Fibroblast of skin of left quadriceps (primary cell): ENCODE data around the gene FAM124B.

ENCODE experiments used
- DNase-seq, 2 experiments: peaks; one replicate each; pipeline ENCODE4 v3.0.0-alpha.2; 2013; ENCODE audit warnings: low read depth in 2 of 2

FAM124B gene

DNA sequence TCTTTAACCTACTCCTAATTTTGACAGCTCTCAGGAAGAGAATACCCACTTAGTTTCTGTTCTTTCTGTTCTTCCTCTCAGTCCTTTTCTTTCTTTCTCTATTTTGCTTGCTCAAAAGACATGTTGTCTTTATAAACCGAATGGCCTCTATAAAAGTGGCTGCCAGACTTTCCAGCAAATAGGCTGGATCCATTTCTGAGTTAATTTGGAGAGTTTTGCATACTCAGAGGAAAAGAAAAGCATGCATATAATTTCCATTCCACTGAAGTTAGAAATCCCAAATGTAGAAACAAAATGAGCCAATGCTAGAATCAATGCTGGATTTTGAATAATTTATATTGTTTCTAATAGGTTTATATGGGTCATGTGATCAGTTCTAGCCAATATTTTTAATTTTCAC lies 65.9 kb downstream of the FAM124B start:
- no peak for DNase-seq

DNA sequence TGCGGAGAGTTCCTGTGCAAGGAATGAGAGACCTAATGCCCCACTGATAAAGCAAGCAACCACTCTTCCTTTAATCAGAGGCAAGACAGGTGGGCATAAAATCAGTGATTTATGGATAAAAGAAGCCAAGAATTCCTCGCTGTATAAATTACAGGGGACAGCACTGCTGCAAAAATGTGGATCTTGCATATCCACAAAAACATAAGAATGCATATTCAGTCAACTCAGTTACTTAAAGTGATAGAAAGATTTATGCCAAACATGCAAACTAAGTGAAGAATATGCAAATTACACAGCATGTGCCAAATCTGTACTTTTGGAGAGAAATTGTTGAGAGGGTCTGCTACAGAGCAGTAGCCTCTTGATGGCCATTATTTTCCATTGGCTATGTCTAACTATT lies 67.2 kb downstream of the FAM124B start:
- DNase-seq: no peak

DNA sequence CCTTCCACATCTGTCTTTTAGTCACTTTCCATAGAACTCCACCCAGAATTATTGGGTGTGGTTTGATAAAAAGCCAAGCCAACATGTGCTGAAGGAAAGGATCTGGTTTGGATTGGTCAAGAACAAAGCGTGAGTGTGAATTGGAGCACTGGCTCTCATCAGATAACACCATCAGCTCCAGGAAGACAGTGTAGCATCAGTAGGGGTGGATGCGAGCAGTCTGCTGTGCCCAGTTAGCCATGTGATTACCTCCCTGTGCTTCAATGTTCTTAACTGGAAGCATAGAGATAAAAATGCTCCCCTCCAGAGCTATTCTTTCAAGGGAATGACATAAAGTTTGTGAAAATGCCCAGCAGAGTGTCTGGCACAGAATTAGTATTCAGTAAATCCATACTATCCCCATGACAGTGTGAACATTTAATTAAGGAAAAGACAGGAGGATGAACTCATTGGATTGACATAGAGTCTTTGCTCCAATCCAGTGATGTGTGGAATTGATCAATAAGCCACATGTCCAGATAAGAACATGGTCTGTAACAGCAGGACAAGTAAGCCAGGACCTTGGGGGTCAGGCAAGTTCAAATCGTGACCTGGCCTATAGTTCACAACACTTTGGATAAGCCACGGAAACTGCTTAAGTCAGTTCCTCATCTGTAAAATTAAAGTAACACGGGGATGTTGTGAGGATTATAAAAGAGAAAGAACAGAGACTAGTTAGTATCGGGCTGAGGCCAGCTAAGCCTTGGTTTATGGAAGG lies 68.0 kb downstream of the FAM124B start:
- no peak for DNase-seq

DNA sequence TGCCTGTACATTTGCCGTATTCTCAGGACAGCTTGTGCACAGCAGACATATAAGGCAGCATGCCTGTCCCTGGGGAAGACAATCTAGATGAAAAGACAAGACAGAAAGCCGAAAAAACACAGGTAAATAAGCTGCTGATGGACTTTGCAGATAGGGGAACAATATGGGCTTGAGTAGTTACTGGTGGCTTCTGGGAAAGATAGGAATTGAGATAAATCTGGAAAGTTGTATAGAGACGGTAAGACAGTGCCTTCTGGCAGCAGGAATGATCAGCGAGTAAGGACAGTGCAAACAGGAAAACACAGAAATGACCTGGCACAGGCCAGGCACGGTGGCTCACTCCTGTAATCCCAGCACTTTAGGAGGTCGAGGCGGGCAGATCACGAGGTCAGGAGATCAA lies 70.2 kb downstream of the FAM124B start:
- no peak for DNase-seq

DNA sequence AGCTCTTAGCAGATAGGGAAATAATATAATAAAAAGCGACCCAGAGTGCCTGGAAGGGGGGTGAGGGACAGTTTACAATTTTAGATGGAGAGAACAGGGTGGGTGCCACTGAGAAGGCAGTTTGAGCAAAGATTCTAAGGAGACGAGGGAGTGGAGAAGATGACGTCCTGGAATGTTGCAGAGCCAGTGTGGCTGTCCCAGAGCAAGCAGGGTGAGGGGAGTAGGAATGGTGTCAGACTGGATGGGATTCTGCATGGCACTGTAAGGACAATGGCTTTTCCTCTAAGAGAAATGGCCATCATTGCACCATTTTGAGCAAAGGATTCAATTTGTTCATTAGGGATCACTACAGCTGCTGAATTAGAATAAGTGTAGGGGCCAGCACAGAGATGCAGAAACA lies 73.1 kb downstream of the FAM124B start:
- no peak for DNase-seq
